GM06990 (cell line): ENCODE measurements around the gene FEV.

Experiments used
- DNase-seq: peaks from one replicate; pipeline ENCODE4 v3.0.0-alpha.2; 2011; ENCODE audit not compliant: insufficient read length; ENCODE audit errors: extremely low read depth
- H3K27me3 ChIP-seq: replicated peaks from 2 replicates; pipeline ENCODE4 v1.6.0; 2011; ENCODE audit warnings: low read length; ENCODE audit not compliant: control insufficient read depth, insufficient read depth
- H3K36me3 ChIP-seq: 2 replicates; pipeline ENCODE4 v1.5.1; 2011; ENCODE audit warnings: low read length; ENCODE audit not compliant: control insufficient read depth, insufficient read depth
- H3K4me3 ChIP-seq: replicated peaks from 2 replicates; pipeline ENCODE4 v1.5.1; 2011; ENCODE audit warnings: low read depth, mild to moderate bottlenecking, control low read depth, low read length
- CTCF ChIP-seq: IDR thresholded peaks from 2 replicates; pipeline ENCODE4 v1.5.1; 2011; ENCODE audit warnings: low read length, control low read depth, mild to moderate bottlenecking, inconsistent platforms; ENCODE audit not compliant: insufficient read depth, poor library complexity, severe bottlenecking

FEV gene

GRCh38 chr2:218990612-218991011, 5.6 kb upstream of the FEV start:
- H3K4me3 ChIP-seq = no peak overlapping the region
- no peaks in the 10 kb centered on the region for H3K36me3 ChIP-seq
- DNase-seq = no peak
- TF ChIP-seq CTCF = no peak
- peaks cover 13% of the 10 kb centered on the region for H3K27me3 ChIP-seq

DNA sequence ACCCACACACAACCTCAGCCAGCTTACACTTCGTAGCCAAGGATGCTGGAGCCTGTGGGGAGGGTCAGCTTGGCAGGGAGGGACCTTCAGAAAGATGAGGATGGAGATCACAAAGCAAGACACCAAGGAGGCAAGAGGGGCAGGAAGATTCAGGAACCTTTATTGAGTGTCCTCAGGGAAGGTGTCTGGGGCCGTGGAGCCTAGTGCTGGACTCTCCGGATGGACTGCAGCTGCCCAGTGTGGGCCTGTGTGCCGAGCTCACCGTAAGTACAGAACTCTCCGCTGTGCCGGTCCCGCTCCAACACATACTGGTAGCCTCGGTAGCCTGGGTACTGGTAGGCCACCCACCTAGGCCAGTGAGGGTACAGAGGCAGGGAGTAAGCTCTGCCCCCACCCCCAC, 5.1 kb upstream of the FEV start:
- TF ChIP-seq CTCF = no peak
- Histone ChIP-seq H3K36me3 (no peaks in the 10 kb centered on the region), H3K4me3 (no peak overlapping the region), H3K27me3 (peaks cover 11% of the 10 kb centered on the region)
- DNase-seq = no peak

DNA sequence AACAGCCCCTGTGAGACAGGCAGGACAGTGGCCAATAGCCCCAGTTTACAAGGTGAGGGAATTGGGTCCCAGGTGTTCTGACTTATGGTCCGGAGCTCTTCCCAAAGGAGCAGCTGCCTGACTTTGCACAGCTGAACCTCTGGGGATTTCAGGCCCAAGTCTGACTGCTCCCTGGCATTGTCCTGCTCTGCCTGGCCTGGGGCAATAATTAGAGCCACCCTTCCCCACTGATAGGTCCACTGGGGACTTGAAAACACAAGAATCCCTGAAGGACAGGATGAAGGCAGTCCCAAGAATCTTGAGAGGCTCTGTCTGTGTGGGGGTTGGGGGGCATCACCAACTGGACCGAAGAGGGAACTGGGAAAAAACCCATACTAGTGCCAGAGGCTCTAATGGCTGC, 3.7 kb upstream of the FEV start:
- no peak for TF ChIP-seq CTCF
- no peaks in the 10 kb centered on the region for H3K36me3 ChIP-seq
- no peak overlapping the region for H3K4me3 ChIP-seq
- peaks cover 7% of the 10 kb centered on the region for H3K27me3 ChIP-seq
- DNase-seq = no peak

GRCh38 chr2:218988164-218988563, 3.2 kb upstream of the FEV start:
- no peak for DNase-seq
- no peak overlapping the region for H3K4me3 ChIP-seq
- no peak for TF ChIP-seq CTCF
- peaks cover 8% of the 10 kb centered on the region for H3K27me3 ChIP-seq
- no peaks in the 10 kb centered on the region for H3K36me3 ChIP-seq

- no peaks in the 10 kb centered on the region for H3K36me3 ChIP-seq
- H3K4me3 ChIP-seq = no peak overlapping the region
- no peak for DNase-seq
- H3K27me3 ChIP-seq = peaks cover 8% of the 10 kb centered on the region
- TF ChIP-seq CTCF = no peak
Measured at GRCh38 chr2:218986148-218986761, 1.3 kb upstream of the FEV start.
